Lower lobe of right lung (tissue), 2 donors: Measurements from ENCODE around the gene VMO1. TPM values are rescaled to one million over a fixed set of nuclear protein-coding genes. Genes with fewer than 3 reads are reported as not detected.

ENCODE experiments used
- ATAC-seq, 2 donors: fragments of 200-7000 bp; cut with Tn5 transposase; one replicate each; pipeline ENCODE4 v1.9.1; 2020 to 2022; ENCODE audit warnings: mild to moderate bottlenecking in 2 of 2, moderate library complexity in 2 of 2
- DNase-seq: peaks from one replicate; pipeline ENCODE4 v3.0.0-alpha.2; 2020
- H3K27ac ChIP-seq: fragments of 200-600 bp; one replicate; pipeline ENCODE4 v1.8.0; 2022
- H3K27me3 ChIP-seq: fragments of 200-600 bp; one replicate; pipeline ENCODE4 v1.8.0; 2022; ENCODE audit warnings: low read depth
- H3K36me3 ChIP-seq: fragments of 200-600 bp; one replicate; pipeline ENCODE4 v1.8.0; 2022; ENCODE audit warnings: mild to moderate bottlenecking
- H3K4me1 ChIP-seq: fragments of 200-600 bp; one replicate; pipeline ENCODE4 v1.8.0; 2022
- H3K4me3 ChIP-seq: fragments of 200-600 bp; one replicate; pipeline ENCODE4 v1.8.0; 2022; ENCODE audit warnings: mild to moderate bottlenecking
- H3K9me3 ChIP-seq: fragments of 200-600 bp; one replicate; pipeline ENCODE4 v1.8.0; 2022
- intact Hi-C: fragments of 100-400 bp; cut with DNase I; formaldehyde crosslinking; loops from one replicate; pipeline ENCODE4 v1.11.0; 2022
- total RNA-seq: library from RNA; stranded (reverse); fragmentation: NEBNext Ultra II Directional; extraction: Animal tissue kit (Norgen Biotek cat#: 25700); gene quantifications from one replicate; pipeline ENCODE4 v1.2.1, GENCODE V29; 2021
- TF ChIP-seq, protein P1 (sequence below): fragments of 200-600 bp; IDR thresholded peaks from one replicate; pipeline ENCODE4 v1.8.0; 2022; ENCODE audit warnings: antibody characterized with exemption, mild to moderate bottlenecking
- donor health status: DM: no; HTN: yes; CAD: no; lungs with severe emphysema.

The VMO1 gene
- total RNA-seq, 1 donor from 2014 or later, result 9.9 TPM

DNA sequence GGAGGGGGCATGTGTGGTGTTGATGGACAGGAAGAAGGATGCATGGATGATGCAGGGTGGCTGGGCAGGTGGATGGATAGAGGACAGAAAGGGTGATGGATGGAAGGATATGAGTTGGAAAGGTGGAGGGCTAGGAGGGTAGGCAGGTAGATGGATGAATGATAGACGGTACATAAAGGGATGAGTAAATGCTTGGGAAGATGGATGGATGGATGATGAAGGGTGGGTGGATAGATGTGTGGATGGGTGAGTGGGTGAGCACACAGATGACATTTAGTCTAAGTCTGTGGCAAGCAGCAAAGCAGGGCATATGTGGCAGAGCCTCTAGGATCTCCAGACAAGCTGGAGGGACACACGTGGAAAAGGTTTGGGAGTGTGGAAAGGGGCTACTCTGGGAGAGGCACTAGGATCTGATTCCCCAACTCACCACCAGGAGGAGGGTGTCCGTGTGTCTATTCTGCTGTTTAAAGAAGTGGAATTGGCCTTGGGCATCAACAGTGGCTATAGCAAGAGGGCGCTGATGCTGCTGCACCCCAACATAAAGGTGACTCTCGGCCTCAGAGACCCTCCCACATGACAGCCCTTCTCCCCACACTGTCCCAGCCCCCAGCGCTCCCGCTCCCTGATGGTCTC, 29.0 kb upstream of the VMO1 start:
- Histone ChIP-seq H3K36me3 (peaks cover 62% of the 10 kb centered on the region), H3K27me3 (no peaks in the 10 kb centered on the region), H3K4me1 (no peaks in the 10 kb centered on the region), H3K27ac (no peak overlapping the region), H3K9me3 (no peaks in the 10 kb centered on the region), H3K4me3 (no peak overlapping the region)
- TF ChIP-seq, protein P1, sequence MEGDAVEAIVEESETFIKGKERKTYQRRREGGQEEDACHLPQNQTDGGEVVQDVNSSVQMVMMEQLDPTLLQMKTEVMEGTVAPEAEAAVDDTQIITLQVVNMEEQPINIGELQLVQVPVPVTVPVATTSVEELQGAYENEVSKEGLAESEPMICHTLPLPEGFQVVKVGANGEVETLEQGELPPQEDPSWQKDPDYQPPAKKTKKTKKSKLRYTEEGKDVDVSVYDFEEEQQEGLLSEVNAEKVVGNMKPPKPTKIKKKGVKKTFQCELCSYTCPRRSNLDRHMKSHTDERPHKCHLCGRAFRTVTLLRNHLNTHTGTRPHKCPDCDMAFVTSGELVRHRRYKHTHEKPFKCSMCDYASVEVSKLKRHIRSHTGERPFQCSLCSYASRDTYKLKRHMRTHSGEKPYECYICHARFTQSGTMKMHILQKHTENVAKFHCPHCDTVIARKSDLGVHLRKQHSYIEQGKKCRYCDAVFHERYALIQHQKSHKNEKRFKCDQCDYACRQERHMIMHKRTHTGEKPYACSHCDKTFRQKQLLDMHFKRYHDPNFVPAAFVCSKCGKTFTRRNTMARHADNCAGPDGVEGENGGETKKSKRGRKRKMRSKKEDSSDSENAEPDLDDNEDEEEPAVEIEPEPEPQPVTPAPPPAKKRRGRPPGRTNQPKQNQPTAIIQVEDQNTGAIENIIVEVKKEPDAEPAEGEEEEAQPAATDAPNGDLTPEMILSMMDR, result no peak
- intact Hi-C loops, result no loop called here
- DNase-seq (no peak), ATAC-seq (no peak)

DNA sequence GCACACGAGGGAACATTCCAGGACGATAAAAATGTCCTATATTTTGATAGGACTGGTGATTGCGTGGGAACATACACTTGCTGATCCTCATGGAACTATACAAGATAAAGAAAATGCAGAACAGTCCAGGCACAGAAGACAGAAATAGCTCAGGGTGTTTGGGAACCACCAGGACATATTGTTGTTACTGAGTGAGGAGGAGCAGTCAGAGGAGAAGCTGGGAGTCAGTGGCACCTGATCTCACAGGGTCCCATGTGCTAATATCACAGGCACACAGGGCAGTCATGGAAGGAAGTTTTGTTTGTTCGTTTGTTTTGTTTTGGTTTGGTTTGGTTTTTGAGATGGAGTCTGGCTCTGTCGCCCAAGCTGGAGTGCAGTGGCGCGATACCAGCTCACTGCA, 26.5 kb upstream of the VMO1 start:
- TF ChIP-seq, protein P1, result no peak
- peaks cover 63% of the 10 kb centered on the region for H3K36me3 ChIP-seq
- no peak for ATAC-seq
- intact Hi-C loops, result no loop called here
- H3K4me3 ChIP-seq, result no peak overlapping the region
- no peak for DNase-seq
- H3K27ac ChIP-seq, result no peak overlapping the region
- H3K27me3 ChIP-seq, result no peaks in the 10 kb centered on the region
- peaks cover 9% of the 10 kb centered on the region for H3K4me1 ChIP-seq
- H3K9me3 ChIP-seq, result no peaks in the 10 kb centered on the region

DNA sequence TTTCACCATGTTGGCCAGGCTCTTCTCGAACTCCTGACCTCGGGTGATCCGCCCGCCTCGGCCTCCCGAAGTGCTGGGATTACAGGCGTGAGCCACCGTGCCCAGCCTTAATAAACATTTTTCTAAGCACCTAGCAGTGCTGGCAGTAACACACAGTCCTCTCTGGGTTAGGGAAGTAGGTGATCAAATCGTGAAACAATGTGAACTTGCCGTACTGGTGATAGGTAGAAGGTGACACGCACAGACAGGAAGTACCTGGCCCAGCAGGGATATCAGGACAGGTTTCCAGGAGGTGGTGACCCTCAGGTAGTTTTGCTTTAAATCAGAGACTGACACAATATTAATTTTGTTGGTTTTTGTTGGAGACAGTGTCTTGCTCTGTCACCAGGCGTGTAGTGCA, 25.3 kb upstream of the VMO1 start:
- no peak overlapping the region for H3K4me3 ChIP-seq
- DNase-seq (no peak), ATAC-seq (no peak)
- intact Hi-C loops, result no loop called here
- H3K36me3 ChIP-seq, result peaks cover 50% of the 10 kb centered on the region
- no peaks in the 10 kb centered on the region for H3K9me3 ChIP-seq
- no peaks in the 10 kb centered on the region for H3K27me3 ChIP-seq
- H3K27ac ChIP-seq, result no peak overlapping the region
- TF ChIP-seq, protein P1, result no peak
- peaks cover 11% of the 10 kb centered on the region for H3K4me1 ChIP-seq

DNA sequence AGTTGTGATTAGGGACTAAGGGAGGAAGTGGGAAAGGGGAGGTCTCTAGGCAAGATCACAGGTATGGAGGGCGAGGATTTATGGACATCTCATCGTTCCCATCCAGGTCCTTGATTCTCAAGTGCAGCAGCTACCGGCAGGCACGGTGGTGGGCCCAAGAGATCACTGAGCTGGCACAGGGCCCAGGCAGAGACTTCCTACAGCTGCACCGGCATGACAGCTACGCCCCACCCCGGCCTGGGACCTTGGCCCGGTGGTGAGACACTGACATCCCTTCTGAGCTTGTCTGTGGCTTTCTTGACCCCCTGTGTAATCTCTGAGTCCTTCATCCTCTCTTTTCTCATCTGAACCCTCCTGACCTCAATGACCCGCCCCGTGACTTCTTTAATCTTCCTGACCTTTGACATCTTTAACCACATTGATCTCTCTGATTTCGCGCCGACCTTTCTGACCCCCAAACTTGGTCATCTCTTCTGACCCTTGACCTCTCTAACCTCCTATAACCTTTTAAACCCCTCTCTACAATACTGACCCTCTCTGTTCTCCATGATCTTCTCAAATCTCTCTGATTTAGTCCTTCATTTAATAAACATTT, 24.6 kb upstream of the VMO1 start:
- intact Hi-C loops, result no loop called here
- no peak for DNase-seq
- Histone ChIP-seq H3K27ac (no peak overlapping the region), H3K4me1 (peaks cover 18% of the 10 kb centered on the region), H3K9me3 (no peaks in the 10 kb centered on the region), H3K27me3 (no peaks in the 10 kb centered on the region), H3K36me3 (peaks cover 44% of the 10 kb centered on the region), H3K4me3 (no peak overlapping the region)
- ATAC-seq, result no peak
- TF ChIP-seq, protein P1, result no peak

DNA sequence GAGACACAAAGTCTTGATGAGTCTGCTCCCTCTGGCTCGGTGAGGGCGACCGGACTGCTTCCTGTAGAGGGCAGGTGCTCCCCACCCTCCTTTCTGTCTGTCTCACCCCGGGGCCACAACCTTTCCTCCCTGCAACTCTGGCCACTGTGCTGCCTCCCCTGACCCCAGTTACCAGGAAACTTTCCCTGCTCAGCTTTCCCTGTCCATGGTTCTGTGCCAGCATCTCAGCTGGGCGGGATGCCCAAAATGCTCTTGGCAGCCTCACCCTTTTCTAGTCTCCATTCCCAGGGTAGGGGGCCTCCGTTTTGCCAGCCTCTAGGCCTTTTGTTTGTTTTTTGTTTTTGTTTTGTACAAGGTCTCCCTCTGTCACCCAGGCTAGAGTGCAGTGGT, 22.2 kb upstream of the VMO1 start:
- no peak for DNase-seq
- TF ChIP-seq, protein P1, result no peak
- Histone ChIP-seq H3K36me3 (peaks cover 27% of the 10 kb centered on the region), H3K9me3 (no peaks in the 10 kb centered on the region), H3K4me1 (peaks cover 18% of the 10 kb centered on the region), H3K4me3 (peak overlapping the region; percentile 89), H3K27ac (no peak overlapping the region), H3K27me3 (no peaks in the 10 kb centered on the region)
- intact Hi-C loops, result no loop called here
- no peak for ATAC-seq
